Small intestine (tissue), 7 donors: Measurements from ENCODE around the gene MINDY2. TPM values are rescaled to one million over a fixed set of nuclear protein-coding genes. Genes with fewer than 3 reads are reported as not detected.
"Not testable (repeated sequence)": the region's sequence is repeated elsewhere in the genome, so short reads cannot be mapped to it uniquely, and the experiment has no call there.

Experiments used
- DNase-seq, 2 donors: peaks; one replicate each; pipeline versions ENCODE4 v3.0.0 to v3.0.0-alpha.2; 2013
- FAIRE-seq: peaks from 2 replicates; lab custom pipeline; 2012; peaks lifted over from hg19 to GRCh38; lab: Jason Lieb, UNC
- H3K27ac ChIP-seq, 3 donors: one replicate each; pipeline ENCODE4 v1.5.1; 2013; ENCODE audit warnings: low read length in 2 of 3, mild to moderate bottlenecking in 2 of 3, control low read depth in 1 of 3, inconsistent platforms in 1 of 3, low read depth in 1 of 3, moderate library complexity in 1 of 3
- H3K27me3 ChIP-seq, 3 donors: one replicate each; pipeline ENCODE4 v1.6.1; 2013; ENCODE audit warnings: low read length in 3 of 3, inconsistent platforms in 1 of 3; ENCODE audit not compliant: control insufficient read depth in 3 of 3, insufficient read depth in 3 of 3
- H3K36me3 ChIP-seq, 3 donors: one replicate each; pipeline ENCODE4 v1.6.1; 2013; ENCODE audit warnings: low read length in 3 of 3, inconsistent platforms in 1 of 3, low read depth in 1 of 3, mild to moderate bottlenecking in 1 of 3, moderate library complexity in 1 of 3; ENCODE audit not compliant: control insufficient read depth in 3 of 3, insufficient read depth in 2 of 3
- H3K4me1 ChIP-seq, 3 donors: one replicate each; pipeline ENCODE4 v1.6.1; 2013; ENCODE audit warnings: low read length in 2 of 3, inconsistent platforms in 1 of 3, low read depth in 1 of 3, mild to moderate bottlenecking in 1 of 3, moderate library complexity in 1 of 3; ENCODE audit not compliant: control insufficient read depth in 3 of 3, insufficient read depth in 2 of 3
- H3K4me3 ChIP-seq, 3 donors: one replicate each; pipeline ENCODE4 v1.5.1; 2013; ENCODE audit warnings: low read length in 3 of 3, control low read depth in 1 of 3, inconsistent platforms in 1 of 3, low read depth in 1 of 3, mild to moderate bottlenecking in 1 of 3, moderate library complexity in 1 of 3
- H3K9me3 ChIP-seq, 2 donors: one replicate each; pipeline ENCODE4 v1.6.1; 2013; ENCODE audit warnings: low read depth in 1 of 2, low read length in 1 of 2; ENCODE audit not compliant: control insufficient read depth in 2 of 2, insufficient read depth in 1 of 2
- WGBS, 3 donors: extraction: QIAGEN DNeasy Blood & Tissue Kit; methylation state at CpG; one replicate each; pipeline ENCODE4 v1.1.7; 2013; 5-methylcytosine and 5-hydroxymethylcytosine counted together
- polyA plus RNA-seq, 4 donors: library from polyadenylated mRNA; stranded (reverse) in 3 of 4; unstranded in 1 of 4; fragments of 200-250 nt in 3 of 4; fragments of 120-200 nt in 1 of 4; gene quantifications; one replicate each; pipeline versions ENCODE4 v1.2.1 to v1.2.3, GENCODE V29; 2013
- donor health status: healthy with polysubstance abuse.
- donor health status: control.
- donor health status: control.
- donor health status: Bipolar disorder and iron deficiency.
- donor health status: healthy.

MINDY2 gene
- polyA plus RNA-seq, 4 donors, result 1.6 to 9.7 (median 3.0) TPM

DNA sequence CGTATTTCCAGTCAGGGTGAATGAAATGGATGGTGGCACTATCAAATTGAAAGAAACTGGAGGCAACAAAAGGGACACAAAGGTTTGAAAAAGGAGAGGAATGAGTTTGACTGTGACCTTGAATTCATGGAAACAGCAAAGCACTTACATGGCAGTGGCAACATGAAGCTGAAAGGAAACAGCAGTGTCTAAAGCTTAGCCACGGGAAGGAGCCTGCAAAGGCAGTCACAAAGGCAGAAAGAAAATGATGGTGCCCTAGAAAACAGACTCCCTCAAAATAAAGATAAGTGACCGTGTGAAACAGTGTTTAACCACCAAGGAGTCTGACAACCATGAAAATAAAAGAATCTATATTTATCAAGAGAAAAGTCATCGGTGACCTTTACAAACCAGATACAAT lies 111.1 kb downstream of the MINDY2 start:
- Histone ChIP-seq H3K36me3 (peaks cover 23 to 73% (median 25%) of the 10 kb centered on the region in 3 donors), H3K9me3 (no peaks in the 10 kb centered on the region), H3K4me1 (no peaks in the 10 kb centered on the region), H3K4me3 (no peak overlapping the region), H3K27ac (no peak overlapping the region), H3K27me3 (no peaks in the 10 kb centered on the region)
- FAIRE-seq, result no peak
- WGBS, 3 donors, result 88 to 89% (median 89%) methylated on average over 4 of the region's 4 CpGs
- no peak for DNase-seq

DNA sequence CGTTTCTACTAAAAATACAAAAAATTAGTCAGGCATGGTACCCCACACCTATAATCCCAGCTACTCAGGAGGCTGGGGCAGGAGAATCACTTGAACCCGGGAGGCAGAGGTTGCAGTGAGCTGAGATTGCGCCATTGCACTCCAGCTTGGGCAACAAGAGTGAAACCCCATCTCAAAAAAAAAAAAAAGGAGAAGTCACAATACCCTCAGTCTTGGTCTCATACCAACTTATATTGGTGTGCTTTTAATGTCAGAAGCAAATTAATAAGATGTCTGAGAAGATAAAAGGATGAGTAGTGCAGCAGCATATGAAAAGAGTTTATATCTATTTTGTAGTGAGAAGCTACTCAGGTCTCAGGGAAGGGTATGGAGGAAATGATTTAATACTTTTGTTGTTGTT lies 112.8 kb downstream of the MINDY2 start:
- H3K27ac ChIP-seq, H3K9me3 ChIP-seq, H3K4me1 ChIP-seq, FAIRE-seq, DNase-seq, H3K27me3 ChIP-seq, H3K4me3 ChIP-seq: not testable (repeated sequence)
- 87 to 98% (median 94%) methylated on average over 3 of the region's 3 CpGs for WGBS, 3 donors
- H3K36me3 ChIP-seq, result peaks cover 29 to 66% (median 30%) of the 10 kb centered on the region in 3 donors

DNA sequence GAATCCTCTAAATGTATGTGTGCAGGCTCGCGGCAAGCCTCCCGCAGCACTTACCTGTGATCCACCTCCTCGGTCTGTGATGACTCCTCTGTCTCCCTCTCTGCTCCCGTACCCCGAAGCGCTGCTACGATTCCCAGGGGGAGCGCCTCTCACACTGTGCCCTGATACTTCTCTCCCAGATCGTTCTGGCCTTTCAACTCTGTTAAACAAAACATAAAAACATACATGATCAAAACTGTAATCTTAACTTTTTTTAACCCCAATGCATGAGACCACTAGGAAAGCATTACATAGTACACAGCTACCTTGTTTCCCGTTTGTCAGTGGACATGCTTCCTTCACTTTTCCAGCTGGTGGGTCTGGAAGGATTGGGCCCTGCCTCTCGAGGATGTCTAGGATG lies 115.8 kb downstream of the MINDY2 start:
- H3K27me3 ChIP-seq, result no peaks in the 10 kb centered on the region
- H3K9me3 ChIP-seq, result no peaks in the 10 kb centered on the region
- 93 to 98% (median 96%) methylated on average over 12 of the region's 12 CpGs for WGBS, 3 donors
- H3K4me3 ChIP-seq, result no peak overlapping the region
- no peak for FAIRE-seq
- no peak overlapping the region for H3K27ac ChIP-seq
- no peak for DNase-seq
- peaks cover 23 to 48% (median 37%) of the 10 kb centered on the region in 3 donors for H3K36me3 ChIP-seq
- no peaks in the 10 kb centered on the region for H3K4me1 ChIP-seq

DNA sequence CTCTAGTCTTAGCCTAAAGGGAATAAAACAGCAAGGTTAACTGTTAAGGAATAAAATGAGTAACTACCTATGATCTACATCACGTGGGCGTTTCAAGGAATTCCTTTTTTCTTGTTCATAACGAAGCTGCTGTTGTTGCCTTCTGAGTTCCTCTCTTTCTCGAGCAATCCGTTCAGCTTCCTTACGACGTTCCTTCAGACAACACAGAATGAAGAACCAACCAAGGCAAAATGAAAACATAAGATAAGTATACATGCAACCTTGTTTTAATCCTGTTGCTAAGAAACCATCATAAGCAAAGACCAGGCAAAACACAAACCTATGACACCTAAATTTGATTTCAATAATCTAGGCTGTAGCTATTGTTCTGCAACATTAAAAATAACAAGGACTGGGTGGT lies 118.3 kb downstream of the MINDY2 start:
- 89 to 93% (median 90%) methylated on average over 7 of the region's 7 CpGs for WGBS, 3 donors
- H3K27ac ChIP-seq, result no peak overlapping the region
- no peak overlapping the region for H3K4me3 ChIP-seq
- FAIRE-seq (no peak), DNase-seq (no peak)
- H3K9me3 ChIP-seq, result no peaks in the 10 kb centered on the region
- H3K4me1 ChIP-seq, result no peaks in the 10 kb centered on the region
- peaks cover 23 to 32% (median 32%) of the 10 kb centered on the region in 3 donors for H3K36me3 ChIP-seq
- H3K27me3 ChIP-seq, result no peaks in the 10 kb centered on the region

DNA sequence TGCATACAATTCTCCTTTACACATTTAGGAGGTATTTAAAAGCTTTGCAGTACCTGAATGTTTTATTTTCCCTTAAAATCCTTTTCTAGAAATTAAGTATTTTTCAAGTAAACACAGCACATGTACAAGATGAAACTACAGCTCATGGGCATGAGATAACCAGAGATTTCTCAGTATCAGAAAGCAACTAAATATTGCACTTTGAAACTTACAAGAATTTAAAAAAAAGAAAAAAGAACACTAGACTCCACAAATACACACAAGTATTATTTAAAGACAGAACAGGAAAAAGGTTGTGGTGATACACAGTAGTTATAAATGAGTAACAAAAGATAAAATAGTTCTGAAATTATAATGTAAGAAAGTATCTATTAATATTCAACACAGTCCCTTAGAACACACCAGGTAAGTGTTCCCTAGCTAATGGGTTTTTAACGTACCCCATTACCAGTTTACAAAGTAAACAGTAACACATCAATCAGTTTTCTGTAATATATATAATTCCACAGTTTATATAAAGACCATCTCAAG lies 127.1 kb downstream of the MINDY2 start:
- WGBS, 3 donors, result 86 to 88% (median 87%) methylated on average over 1 of the region's 1 CpG
- no peak for FAIRE-seq

DNA sequence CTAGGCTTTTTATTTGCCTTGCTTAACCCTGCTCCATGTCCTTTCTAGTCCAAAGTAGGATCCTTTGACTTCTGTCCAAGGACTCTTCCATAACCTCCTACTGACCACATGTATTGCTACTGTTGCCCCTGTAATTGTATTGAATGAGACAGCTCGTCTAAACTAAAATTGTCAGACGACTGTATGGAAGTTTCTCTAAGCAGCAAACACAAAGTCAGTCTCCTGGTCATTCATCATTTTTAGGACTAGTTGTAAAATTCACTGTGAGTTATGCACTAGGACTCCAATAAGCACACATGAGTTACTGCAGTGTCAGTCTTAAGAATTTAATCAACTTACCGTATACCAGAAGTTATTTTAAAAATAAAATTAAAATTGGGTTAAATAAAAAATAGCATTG lies 129.5 kb downstream of the MINDY2 start:
- Histone ChIP-seq H3K9me3 (no peaks in the 10 kb centered on the region), H3K36me3 (peaks cover 5 to 29% (median 13%) of the 10 kb centered on the region in 3 donors), H3K4me1 (no peaks in the 10 kb centered on the region), H3K27me3 (no peaks in the 10 kb centered on the region), H3K4me3 (no peak overlapping the region), H3K27ac (no peak overlapping the region)
- DNase-seq, result no peak
- WGBS, 3 donors, result 87 to 92% (median 89%) methylated on average over 3 of the region's 3 CpGs
- no peak for FAIRE-seq

More for the DNA sequence above, 127.1 kb downstream of the MINDY2 start:
- DNase-seq, result no peak
- no peaks in the 10 kb centered on the region for H3K27me3 ChIP-seq
- H3K27ac ChIP-seq, result no peak overlapping the region
- no peak overlapping the region for H3K4me3 ChIP-seq
- H3K4me1 ChIP-seq, result no peaks in the 10 kb centered on the region
- peaks cover 5 to 23% (median 18%) of the 10 kb centered on the region in 3 donors for H3K36me3 ChIP-seq
- H3K9me3 ChIP-seq, result no peaks in the 10 kb centered on the region

DNA sequence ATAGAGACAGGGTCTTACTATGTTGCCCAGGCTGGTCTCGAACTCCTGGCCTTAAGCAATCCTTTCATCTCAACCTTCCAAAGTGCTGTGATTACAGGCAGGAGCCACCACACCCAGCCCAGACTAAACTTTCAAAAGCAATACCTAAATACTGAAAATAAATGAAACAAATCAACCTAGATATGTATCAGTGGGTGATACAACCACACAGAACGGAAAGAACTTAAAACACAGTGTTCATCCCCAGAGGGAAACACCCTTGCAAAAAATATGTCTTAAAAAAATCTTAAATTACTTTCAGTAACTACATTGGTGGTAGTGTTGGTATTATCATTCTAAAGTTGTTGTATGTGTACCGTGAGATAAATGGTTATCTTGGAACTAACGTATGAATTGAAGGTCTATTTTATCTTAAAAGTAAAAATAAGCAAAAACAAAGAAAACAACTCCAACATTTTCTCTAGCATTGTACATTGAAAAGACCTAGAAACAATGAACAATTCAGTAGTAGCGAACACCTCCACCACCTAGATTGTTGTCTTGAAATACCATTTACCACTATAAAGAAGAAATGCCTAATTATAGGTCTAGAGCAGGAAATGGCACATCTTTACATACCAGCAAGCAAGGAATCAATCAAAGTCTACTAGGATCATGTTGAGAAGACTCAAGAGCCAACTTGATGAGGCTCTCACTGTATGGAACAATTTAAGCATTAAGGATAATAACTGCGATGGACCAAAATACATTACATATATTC lies 137.6 kb downstream of the MINDY2 start:
- Histone ChIP-seq H3K4me1 (no peaks in the 10 kb centered on the region), H3K9me3 (no peaks in the 10 kb centered on the region), H3K4me3 (no peak overlapping the region), H3K27me3 (no peaks in the 10 kb centered on the region), H3K36me3 (peaks cover 3 to 27% (median 3%) of the 10 kb centered on the region in 3 donors), H3K27ac (no peak overlapping the region)
- FAIRE-seq (no peak), DNase-seq (no peak)
- 89 to 95% (median 93%) methylated on average over 6 of the region's 6 CpGs for WGBS, 3 donors

DNA sequence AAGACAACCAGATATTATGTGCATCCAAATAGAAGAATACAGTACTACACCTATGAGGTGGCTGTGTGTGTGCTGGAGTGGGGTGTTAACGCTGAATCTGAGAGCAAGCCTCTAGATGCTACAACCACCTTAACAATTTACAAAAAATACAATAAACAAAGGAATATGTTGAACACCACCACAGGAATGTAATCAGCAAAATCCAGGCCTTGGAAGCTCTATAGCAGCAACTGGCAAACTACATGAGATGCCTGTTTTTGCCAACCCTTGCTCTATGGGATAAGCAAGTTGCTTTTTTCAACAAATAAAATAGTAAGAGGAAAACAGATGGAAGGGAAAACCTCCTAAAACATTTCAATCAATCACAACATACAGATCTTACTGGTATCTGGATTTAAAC lies 138.5 kb downstream of the MINDY2 start:
- no peak for DNase-seq
- H3K4me3 ChIP-seq, result no peak overlapping the region
- peaks cover 3 to 20% (median 5%) of the 10 kb centered on the region in 3 donors for H3K36me3 ChIP-seq
- no peaks in the 10 kb centered on the region for H3K9me3 ChIP-seq
- H3K27ac ChIP-seq, result no peak overlapping the region
- no peak for FAIRE-seq
- H3K4me1 ChIP-seq, result no peaks in the 10 kb centered on the region
- 89 to 96% (median 95%) methylated on average over 1 of the region's 1 CpG for WGBS, 3 donors
- H3K27me3 ChIP-seq, result no peaks in the 10 kb centered on the region
